ENCODE results near the gene LRP1-AS.

LRP1-AS gene

DNA sequence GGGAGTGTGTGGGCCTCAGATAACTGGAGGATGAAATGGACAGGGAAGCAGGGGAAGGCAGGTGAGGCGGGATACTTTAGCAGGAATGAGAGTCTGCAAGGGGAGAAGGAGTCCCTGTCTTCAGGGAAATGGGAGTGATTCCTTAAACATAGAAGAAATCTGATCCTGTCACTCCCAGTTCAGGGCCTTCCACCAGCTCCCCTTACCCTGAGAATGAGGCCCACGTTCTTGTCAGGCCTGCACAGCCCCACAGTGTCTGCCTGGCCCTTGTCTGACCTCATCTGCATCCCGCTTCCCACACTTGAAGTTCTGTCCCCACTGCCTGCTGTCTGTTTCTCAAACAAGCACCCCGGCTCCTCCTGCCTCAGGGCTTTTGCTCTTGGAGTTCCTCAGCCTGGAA, 12.6 kb upstream of the LRP1-AS start:
- DNase-seq (ENCODE audit: low spot score): no peak

DNA sequence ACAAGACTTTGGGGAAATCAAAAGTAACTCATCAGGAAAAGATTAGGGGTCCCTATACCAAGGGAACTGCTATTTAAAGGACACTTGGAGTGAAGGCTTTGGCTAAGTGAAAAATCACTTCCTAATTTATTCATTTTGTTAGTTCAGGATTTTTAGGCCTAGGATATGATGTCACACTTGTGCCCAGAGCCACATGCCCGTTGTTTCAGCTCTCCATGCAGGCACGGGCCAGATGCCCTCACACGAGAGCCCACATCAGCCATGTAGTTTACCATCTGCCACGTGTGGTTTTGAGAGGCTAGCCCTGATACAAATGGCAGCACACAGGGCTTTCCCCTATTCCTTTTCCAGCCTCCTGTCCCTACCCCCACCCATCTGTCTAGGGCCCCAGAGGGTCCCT, 11.9 kb upstream of the LRP1-AS start:
- no peak for DNase-seq (ENCODE audit: low spot score)

GRCh38 chr12:57158665-57159064, 11.2 kb upstream of the LRP1-AS start:
- DNase-seq (ENCODE audit: low spot score): no peak

DNA sequence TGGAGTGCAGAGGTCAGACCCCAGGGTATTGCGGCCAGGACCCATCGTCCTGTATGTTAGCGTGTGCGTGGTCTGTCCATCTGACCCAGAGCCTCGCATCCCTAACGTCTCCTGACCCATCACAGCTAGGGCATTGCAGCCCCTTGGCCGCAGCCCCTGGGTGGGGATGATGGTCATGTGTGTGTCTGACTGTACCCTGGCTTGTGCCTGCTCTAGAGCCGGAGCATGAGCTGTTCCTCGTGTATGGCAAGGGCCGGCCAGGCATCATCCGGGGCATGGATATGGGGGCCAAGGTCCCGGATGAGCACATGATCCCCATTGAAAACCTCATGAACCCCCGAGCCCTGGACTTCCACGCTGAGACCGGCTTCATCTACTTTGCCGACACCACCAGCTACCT, 10.8 kb upstream of the LRP1-AS start:
- no peak for DNase-seq (ENCODE audit: low spot score)

- no peak for DNase-seq (ENCODE audit: low spot score)
These were observed 10.3 kb upstream of the LRP1-AS start for GRCh38 chr12:57157588-57158173.

GRCh38 chr12:57156701-57157403, 9.4 kb upstream of the LRP1-AS start:
- no peak for DNase-seq (ENCODE audit: low spot score)

DNA sequence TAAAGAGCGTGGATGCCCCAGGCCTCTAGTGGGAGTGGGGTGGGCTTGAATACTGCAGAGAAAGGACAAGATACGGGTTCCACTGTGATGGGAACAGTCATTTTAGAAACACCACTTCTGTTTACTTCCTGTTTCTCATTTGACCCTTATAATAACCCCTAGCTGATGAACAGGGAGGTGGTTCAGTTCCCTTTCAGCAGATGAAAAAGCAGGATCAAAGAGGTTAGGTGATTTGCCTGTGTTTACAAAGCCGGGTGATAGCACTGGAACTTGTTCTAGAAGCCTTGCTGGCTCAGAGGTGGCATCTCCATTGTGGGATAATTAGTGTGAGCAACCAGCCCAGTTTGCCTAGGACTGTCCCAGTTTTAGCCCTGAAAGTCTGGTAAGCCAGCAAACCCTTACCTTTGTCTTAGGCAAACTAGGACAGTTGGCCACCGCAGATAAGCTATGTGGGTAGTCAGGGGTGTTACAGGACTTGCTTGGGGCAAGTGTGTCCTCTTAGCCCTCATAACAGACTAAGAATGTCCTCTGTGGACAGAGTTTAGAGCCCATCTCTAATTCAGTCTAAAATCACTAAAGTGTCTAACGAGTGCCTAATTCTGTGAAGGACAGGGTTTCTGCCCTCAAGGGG, 7.5 kb upstream of the LRP1-AS start:
- no peak for DNase-seq (ENCODE audit: low spot score)

GRCh38 chr12:57154076-57154475, 6.7 kb upstream of the LRP1-AS start:
- no peak for DNase-seq (ENCODE audit: low spot score)

DNA sequence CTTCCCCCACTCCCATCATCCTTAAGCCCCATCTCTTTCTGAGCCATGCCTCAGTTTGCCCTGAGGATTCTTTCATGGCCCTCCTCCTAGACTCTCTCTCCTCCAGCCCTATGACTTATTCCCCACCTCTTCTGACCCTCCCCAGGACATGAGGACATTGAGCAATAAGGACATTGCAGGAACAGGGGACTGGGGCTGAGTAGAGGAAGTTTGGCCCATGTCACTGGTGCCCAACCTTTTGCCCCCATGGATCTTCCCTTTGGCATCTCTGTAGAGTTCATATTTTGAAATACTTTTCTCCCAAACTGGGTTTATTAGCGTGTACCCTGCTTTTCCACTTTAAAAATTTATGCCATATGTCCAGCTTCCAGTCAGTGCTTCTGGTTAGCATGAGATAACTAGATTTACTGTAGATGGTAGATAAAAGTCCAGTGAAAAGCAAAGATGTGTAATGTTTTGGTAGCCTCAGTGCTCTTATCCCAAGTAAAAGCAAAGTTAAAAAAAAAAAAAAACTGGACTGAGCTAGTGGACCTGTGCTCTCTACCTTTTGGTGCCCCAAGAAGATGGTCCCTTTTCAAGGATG, 6.1 kb upstream of the LRP1-AS start:
- DNase-seq (ENCODE audit: low spot score): no peak

DNA sequence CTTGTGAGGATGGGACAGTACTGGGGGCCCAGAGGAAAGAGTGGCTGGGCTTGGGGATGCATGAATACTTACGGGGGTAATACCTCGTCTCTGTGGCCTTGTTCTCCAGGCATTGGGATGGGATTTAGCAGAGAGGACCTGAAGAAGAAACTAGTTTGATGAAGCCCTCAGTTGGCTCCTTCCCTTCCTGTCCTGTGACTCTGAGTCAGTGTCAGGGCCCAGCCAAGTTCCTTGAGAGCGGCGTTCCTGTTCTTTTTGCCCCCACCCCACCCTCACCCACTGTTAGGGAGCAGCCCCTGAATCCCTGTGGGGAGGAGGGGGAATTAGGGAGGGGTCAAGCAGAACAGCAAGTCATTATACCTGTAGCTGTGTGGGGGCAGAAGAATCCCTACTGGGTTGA, 5.2 kb upstream of the LRP1-AS start:
- peak; percentile 65 for DNase-seq (ENCODE audit: low spot score)

DNA sequence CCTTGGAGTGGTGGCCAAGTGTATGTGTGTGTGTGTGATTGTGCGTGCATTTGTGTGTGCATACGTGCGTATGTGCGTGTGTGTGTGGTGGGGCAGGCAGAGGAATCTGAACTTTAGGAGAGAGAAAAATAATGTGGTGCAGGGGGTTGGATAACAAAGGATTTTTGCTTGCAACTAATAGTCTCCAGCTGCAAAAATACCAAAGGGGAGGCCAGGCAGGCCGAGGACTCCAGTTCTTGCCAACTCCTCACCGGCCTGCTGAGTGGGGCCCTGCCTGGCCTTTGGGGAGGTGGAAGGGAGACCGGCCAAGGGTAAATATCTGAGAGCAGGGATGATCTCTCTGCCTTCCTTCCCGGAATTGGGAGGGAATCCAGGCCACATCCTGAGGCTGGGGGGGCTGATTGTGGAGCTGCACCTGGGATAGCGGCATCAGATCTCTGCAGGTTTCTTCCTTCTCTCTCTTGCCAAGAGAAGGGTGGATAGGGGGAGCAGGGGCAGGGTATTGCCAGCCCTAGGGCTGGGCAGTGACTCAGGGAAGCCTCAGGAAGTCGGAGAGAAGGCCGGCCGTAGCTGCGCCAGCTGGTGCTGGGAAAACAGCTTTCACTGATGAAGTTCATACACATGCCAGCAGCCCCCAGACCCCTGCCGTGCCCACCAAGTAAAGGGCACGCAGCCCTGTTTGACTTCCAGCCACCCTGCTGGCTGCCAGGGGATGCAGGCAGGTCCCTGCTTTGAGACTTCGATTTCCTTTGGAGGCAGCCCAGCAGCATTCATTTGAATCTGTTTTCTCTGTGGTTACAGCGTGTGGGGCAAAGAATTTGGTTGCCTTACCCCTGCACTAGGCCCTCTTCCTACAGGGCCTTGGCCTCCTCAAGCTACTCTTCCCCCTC, 4.6 kb upstream of the LRP1-AS start:
- DNase-seq (ENCODE audit: low spot score): peak; percentile 78

DNA sequence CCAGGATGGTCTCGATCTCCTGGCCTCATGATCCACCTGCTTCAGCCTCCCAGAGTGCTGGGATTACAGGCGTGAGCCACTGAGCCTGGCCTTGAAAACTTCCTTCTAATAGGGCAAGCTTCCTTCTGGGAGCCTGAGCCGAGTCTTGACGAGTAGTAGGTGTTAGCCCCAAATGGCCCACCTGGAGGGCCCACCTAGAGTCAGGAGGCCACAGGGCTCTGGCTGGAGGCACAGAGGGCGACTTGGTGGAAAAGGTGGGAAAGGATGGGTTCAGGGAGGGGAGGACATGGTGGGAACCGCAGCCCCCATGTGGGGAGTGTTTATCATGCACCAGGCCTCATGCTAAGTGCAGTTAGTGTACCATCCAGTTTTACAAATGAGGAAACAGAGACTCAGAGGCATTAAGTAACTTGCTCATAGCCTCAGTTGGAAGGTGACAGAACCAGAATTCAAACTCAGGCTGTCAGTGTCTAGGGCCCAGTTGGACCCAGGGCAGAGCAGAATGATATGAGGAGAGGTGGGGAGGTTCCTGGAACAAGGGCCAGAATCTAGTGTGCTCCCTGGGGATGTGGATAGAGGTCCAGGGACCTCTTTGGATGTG, 3.1 kb upstream of the LRP1-AS start:
- no peak for DNase-seq (ENCODE audit: low spot score)

DNA sequence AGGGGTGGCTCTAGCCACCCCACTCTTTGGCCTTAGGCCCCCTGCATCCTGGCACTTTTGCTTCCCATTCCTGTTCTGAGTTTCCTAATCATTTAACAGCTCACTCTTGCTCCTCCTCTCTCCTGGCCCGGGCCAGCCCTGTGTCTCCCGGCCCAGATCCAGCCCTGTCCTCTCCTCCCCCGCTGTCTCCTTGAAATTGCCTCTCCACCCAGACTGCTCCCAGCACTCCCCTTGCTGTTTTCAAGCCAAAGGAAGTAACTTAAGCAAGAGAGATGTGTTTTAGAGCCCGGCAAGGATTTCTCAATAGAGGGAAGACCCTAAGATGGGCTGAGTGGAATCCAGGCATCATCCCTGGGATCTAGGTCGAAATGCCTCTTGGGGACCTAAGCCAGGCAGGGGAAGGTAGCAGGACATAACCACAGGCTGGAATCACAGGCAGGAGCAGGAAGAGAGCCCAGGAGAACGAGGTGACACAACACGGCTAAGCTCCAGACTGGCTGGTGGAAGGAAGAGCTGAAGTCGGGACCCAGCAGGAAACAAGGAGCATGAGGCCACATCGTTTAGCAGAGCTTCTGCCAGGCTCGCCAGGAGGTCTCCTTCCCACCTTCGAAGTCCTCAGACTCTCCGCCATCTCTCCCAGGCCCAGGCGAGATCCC, 2.0 kb upstream of the LRP1-AS start:
- peak; percentile 76 for DNase-seq (ENCODE audit: low spot score)

- DNase-seq (ENCODE audit: low spot score): peak; percentile 53
These were observed 1.2 kb upstream of the LRP1-AS start for GRCh38 chr12:57148469-57149244.

DNA sequence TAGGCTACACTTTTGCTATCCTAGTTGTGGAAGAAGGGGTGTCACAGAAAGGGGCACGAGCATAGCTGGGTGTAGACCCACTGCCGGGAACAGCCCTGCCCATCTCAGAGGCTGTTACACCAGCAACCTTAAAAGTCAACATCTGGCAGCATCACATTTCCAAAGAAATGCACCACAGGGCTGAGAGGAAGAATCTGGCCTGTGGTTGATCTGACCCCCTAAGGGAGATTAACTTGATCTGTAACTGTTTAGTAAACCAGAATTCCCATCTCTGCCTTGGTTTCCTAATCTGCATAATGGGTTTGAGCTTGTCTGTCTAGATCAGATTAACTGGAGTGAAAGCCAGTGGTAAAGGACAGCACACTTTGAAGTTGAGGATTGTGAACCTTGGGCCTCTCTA, 1.3 kb downstream of the LRP1-AS start:
- DNase-seq (ENCODE audit: low spot score): no peak

DNA sequence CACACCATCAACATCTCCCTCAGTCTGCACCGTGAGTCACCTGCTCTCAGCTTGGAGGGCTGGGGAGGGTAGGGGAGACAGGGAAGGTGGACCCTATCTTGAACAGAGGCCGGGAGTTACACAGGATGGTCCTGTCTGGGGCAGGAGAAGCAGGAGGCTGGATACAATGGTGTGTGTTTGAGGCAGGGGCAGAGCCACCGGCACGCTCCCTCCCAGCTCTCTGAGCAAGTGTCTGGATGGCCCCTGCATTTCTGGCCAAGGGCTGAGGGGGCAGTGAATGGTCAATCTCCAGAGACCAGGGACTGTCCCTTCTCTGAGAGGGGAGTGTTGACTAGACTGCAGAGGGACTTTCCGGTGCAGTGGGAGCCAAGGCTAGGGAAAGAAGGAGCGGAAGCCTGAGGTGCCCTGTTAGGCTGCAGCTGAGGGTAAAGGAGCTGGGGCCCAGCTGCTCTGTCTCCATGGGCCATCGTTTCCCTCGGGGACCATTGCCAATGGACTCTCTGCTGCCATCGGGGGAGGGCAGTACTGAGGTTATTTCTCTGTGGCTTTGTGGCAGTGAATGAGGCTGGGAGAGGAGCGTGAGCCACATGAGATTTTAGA, 1.9 kb downstream of the LRP1-AS start:
- no peak for DNase-seq (ENCODE audit: low spot score)

- DNase-seq (ENCODE audit: low spot score): no peak
These were observed 4.0 kb downstream of the LRP1-AS start for GRCh38 chr12:57143454-57143853.

DNA sequence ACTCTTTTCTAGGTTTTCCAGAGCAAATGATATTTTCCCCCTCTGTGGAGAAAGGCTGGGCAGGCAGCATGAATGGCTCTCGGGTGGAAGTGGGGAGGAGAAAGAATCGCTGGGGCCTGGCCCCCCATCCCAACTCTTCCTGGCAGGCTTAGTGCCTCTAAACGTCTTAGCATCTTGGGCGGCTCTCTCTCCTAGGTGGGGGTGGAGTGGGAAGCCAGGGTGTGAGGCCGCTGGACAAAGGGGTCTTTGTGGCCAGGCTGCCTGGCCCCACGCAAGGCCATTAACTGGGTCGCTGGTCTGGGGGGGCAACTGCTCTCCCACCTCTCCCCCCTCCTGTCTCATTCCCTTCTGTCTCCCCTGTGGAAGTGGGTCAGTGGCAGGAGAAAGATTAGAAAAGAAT, 4.7 kb downstream of the LRP1-AS start:
- DNase-seq (ENCODE audit: low spot score): no peak

- DNase-seq (ENCODE audit: low spot score): no peak
These were observed 5.3 kb downstream of the LRP1-AS start for GRCh38 chr12:57142121-57142520.

GRCh38 chr12:57141249-57141648, 6.2 kb downstream of the LRP1-AS start:
- no peak for DNase-seq (ENCODE audit: low spot score)

Data from AG08395 (cell line).